Thymus (tissue), 11 donors: ENCODE measurements around the gene SCRN2. TPM values are rescaled to one million over a fixed set of nuclear protein-coding genes. Genes with fewer than 3 reads are reported as not detected.

ENCODE experiments used
- DNase-seq, 9 donors: peaks; one replicate each; pipeline ENCODE4 v3.0.0-alpha.2; 2013; ENCODE audit warnings: low spot score in 9 of 9, low read depth in 6 of 9, missing footprints in 1 of 9
- H3K27ac ChIP-seq, 2 donors: one replicate each; pipeline ENCODE4 v1.5.1; 2013; ENCODE audit warnings: control low read depth in 1 of 2, low read depth in 1 of 2, low read length in 1 of 2, mild to moderate bottlenecking in 1 of 2, moderate library complexity in 1 of 2
- H3K27me3 ChIP-seq, 2 donors: one replicate each; pipeline ENCODE4 v1.5.1; 2013; ENCODE audit warnings: low read length in 1 of 2; ENCODE audit not compliant: control insufficient read depth in 2 of 2, insufficient read depth in 1 of 2
- H3K36me3 ChIP-seq, 2 donors: one replicate each; pipeline ENCODE4 v1.5.1; 2013; ENCODE audit warnings: low read length in 1 of 2, mild to moderate bottlenecking in 1 of 2, moderate library complexity in 1 of 2; ENCODE audit not compliant: control insufficient read depth in 2 of 2, insufficient read depth in 2 of 2
- H3K4me1 ChIP-seq, 2 donors: one replicate each; pipeline ENCODE4 v1.5.1; 2013; ENCODE audit warnings: low read length in 2 of 2; ENCODE audit not compliant: control insufficient read depth in 2 of 2, insufficient read depth in 2 of 2
- H3K4me3 ChIP-seq, 2 donors: one replicate each; pipeline ENCODE4 v1.5.1; 2013; ENCODE audit warnings: low read length in 2 of 2, control low read depth in 1 of 2, mild to moderate bottlenecking in 1 of 2
- H3K9me3 ChIP-seq, 2 donors: one replicate each; pipeline ENCODE4 v1.5.1; 2013; ENCODE audit warnings: low read length in 1 of 2, mild to moderate bottlenecking in 1 of 2; ENCODE audit not compliant: control insufficient read depth in 2 of 2, insufficient read depth in 1 of 2
- WGBS: extraction: QIAGEN DNeasy Blood & Tissue Kit; methylation state at CpG from one replicate; pipeline ENCODE4 v1.1.7; 2013; 5-methylcytosine and 5-hydroxymethylcytosine counted together
- polyA plus RNA-seq: library from polyadenylated mRNA; stranded (reverse); fragments of 200-250 nt; gene quantifications from one replicate; pipeline ENCODE4 v1.2.3, GENCODE V29; 2013
- total RNA-seq: library from RNA; stranded (reverse); fragments of 120-200 nt; gene quantifications from one replicate; pipeline ENCODE4 v1.2.4, GENCODE V29; 2013
- donor health status: healthy.

SCRN2 gene
- total and polyA plus RNA-seq, 2 donors = 25.3 to 39.4 TPM

DNA sequence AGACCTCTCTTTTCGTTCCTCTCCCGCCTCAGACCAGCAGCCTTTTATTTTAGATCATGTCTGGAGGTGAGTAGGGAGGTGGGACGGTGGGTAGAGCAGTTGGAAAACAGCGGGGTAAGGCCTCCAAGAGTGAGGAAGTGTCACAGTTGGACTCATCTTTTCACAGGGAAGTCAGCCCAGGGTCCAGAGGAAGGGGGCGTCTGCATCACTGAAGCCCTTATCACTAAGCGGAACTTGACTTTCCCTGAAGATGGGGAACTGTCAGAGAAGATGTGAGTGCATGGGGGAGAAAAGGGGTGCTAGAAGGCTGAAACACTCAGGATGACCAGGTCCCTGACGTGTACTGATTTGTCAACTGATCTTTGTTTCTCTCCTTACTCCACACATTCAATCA is 9.1 kb downstream of the SCRN2 start:
- 16% methylated on average over 7 of the region's 7 CpGs for WGBS
- Histone ChIP-seq H3K4me3 (peak overlapping the region; percentile 59 to 85), H3K4me1 (peaks cover 11 to 21% of the 10 kb centered on the region in 2 donors), H3K27ac (no peak overlapping the region), H3K27me3 (no peaks in the 10 kb centered on the region), H3K36me3 (peaks cover 18 to 21% of the 10 kb centered on the region in 2 donors), H3K9me3 (peaks cover 0 to 1% of the 10 kb centered on the region in 2 donors)
- no peak for DNase-seq

DNA sequence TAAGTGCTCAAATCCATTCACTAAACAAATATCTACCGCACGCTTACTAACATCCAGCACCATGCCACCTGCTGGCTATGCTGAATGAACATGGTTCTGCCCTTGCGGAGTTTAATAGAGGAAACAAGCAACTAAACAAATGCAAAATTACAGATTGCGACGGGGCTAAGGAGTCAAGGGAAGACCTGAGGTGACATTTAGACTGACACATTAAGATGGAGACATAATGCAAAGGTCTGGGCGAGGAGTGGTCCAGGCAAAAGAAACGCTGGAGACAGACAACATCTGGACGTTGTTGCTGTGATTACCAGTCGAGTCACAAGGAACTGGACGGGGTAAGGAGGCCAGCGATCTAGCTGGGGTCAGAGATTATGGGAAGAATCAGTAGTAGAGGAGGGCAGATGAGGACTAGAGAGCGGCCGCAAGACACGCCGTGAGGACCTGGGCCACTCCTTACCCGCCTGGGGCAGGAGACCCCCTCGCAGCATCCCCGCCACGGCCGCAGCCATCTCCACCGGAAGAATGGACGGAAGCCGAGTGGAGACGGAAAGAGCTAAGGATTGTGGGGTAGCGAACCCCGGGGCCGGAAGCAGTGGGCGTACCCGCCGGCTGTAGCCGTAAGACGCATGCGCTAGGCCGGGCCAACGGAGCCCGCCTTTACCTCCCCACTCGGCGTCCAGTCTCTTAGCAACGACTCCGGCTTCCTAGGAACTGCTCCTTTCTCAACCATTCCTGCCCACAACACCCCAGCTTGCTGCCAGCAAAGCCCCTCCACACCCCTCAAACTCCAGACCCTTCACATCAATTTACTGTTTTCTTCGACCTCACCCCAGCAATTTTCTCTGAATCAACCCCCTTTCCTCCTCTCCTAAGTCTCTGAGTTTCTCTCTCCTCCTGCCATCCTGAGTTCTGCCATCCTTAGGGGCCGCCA is 9.8 kb downstream of the SCRN2 start, which contains the start of the genes LRRC46 and MRPL10:
Gene LRRC46, plus strand, starts transcription at position 668 of the 931 bp plus-strand sequence. CDS start 320 bp downstream, outside the sequence.
Gene MRPL10, minus strand, starts transcription at position 539 of the 931 bp plus-strand sequence. Its CDS starts 30 bp downstream, at position 509.
- under 1% methylated on average over 42 of the region's 42 CpGs for WGBS
- Histone ChIP-seq H3K4me3 (peak within 1 kb of the TSS; percentile 59 to 85), H3K9me3 (peaks cover 0 to 1% of the 10 kb centered on the region in 2 donors), H3K27ac (peak within 1 kb of the TSS; percentile 64 to 77), H3K27me3 (no peaks in the 10 kb centered on the region), H3K4me1 (peaks cover 11 to 21% of the 10 kb centered on the region in 2 donors), H3K36me3 (peaks cover 25 to 26% of the 10 kb centered on the region in 2 donors)
- peak; percentile 76 to 94 (median 88) for DNase-seq

- WGBS = 76% methylated on average over 18 of the region's 18 CpGs
- no peak for DNase-seq
- H3K27me3 ChIP-seq = no peaks in the 10 kb centered on the region
- H3K4me1 ChIP-seq = peaks cover 11 to 21% of the 10 kb centered on the region in 2 donors
- H3K4me3 ChIP-seq = peak overlapping the region; percentile 59 to 85
- peak overlapping the region in 1 of 2 donors; percentile 77 for H3K27ac ChIP-seq
- H3K9me3 ChIP-seq = no peaks in the 10 kb centered on the region
- peaks cover 25 to 29% of the 10 kb centered on the region in 2 donors for H3K36me3 ChIP-seq
Measured at GRCh38 chr17:47830396-47831002, 10.6 kb downstream of the SCRN2 start.

DNA sequence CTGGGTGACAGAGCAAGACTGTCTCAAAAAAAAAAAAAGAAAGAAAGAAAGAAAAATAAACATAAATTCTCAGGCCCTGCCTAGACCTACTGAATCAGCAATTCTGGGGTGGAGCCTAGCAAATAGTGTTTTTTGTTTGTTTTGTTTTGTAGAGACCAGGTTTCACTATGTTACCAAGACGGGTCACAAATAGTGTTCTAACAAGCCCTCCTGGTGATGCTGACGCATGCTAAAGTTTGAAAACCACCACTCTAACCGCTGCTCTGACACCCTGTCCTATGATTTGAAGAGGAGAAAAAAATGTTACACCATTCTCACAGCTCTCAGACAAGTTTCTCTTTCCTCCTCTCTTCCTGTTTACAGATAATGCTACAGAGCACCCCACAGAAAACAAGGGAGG is 11.2 kb downstream of the SCRN2 start:
- 95% methylated on average over 3 of the region's 3 CpGs for WGBS
- DNase-seq = no peak
- Histone ChIP-seq H3K9me3 (no peaks in the 10 kb centered on the region), H3K27ac (peak overlapping the region in 1 of 2 donors; percentile 26), H3K4me3 (no peak overlapping the region), H3K4me1 (peaks cover 11 to 21% of the 10 kb centered on the region in 2 donors), H3K27me3 (no peaks in the 10 kb centered on the region), H3K36me3 (peaks cover 29 to 33% of the 10 kb centered on the region in 2 donors)

GRCh38 chr17:47823519-47823918 is 17.6 kb downstream of the SCRN2 start:
- no peak overlapping the region for H3K4me3 ChIP-seq
- 95% methylated on average over 4 of the region's 4 CpGs for WGBS
- no peak for DNase-seq
- no peak overlapping the region for H3K27ac ChIP-seq
- no peaks in the 10 kb centered on the region for H3K27me3 ChIP-seq
- H3K4me1 ChIP-seq = peaks cover 14 to 15% of the 10 kb centered on the region in 2 donors
- H3K36me3 ChIP-seq = peaks cover 48 to 58% of the 10 kb centered on the region in 2 donors
- H3K9me3 ChIP-seq = no peaks in the 10 kb centered on the region

DNA sequence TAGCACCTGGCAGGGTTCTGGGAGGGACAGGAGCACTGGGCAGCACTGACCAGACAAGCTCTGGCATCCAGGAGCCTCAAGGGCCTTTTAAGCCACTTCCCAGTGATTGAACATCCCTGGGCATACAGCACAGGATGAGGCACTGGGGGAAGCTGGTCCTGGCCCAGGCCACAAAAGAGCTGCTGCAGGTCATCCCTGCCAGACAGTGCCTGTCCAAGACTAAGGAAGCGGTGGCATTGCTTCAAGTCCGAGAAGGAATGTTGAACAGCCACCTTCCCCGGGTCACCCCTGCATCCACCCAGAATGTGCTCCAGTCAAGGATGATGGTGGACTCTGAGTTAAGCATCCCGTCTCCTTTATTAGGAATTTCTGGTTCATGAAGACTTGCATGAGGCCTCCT is 18.3 kb downstream of the SCRN2 start:
- 99% methylated on average over 4 of the region's 4 CpGs for WGBS
- Histone ChIP-seq H3K27me3 (no peaks in the 10 kb centered on the region), H3K27ac (no peak overlapping the region)

DNA sequence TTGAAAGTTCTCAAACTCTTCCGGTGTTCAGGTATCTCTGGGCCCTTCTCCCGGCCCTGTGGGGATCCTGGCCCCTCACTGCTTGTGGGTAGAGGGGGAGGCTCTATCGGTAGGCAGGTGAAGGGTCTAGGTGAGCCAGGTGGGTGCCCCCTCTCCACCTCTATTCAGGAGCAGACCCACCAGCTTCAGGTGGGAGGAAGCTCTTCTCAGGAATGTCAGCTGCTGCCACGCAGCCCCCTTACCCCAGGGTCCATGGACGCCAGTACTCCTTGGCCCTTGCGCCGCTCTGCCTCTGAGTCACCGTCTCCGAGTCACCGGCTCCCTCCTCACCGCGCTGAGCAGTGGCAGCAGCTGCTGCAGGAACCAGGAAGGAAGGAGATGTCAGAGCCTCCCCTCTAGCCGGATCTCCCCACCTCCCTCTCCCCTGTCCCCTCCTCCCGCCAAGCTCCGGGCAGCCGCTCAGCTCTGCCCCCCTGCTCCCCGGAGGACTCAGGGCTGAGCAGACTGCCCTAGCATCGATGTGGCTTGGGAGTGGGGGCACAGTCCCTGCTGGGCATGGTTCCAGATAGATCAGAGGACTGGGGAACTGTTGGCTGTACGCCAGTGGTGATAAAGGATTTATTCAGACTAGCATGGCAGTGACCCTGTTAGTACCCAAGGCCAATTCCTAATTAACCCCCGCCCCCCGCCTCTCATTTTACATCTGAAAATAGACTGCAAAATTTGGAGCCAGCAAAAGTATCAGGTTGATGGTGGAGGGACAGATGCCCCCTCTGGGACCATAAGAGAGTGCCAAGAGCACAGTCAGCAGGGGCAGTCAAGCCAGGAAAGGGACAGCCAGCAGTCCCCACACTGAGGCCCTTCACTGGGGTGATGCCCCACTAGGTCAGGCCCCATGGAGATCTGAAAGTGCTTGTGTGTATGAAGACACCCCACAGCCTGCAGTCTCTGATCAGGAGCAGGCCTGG is 19.4 kb downstream of the SCRN2 start, which contains the start of gene OSBPL7:
Gene OSBPL7, minus strand, starts transcription at position 371 of the 968 bp plus-strand sequence. CDS start 1,516 bp downstream, outside the sequence.
- Histone ChIP-seq H3K4me1 (peaks cover 14 to 15% of the 10 kb centered on the region in 2 donors), H3K27ac (peak within 1 kb of the TSS in 1 of 2 donors; percentile 60), H3K36me3 (peaks cover 50 to 58% of the 10 kb centered on the region in 2 donors), H3K9me3 (no peaks in the 10 kb centered on the region), H3K4me3 (peak within 1 kb of the TSS; percentile 67 to 70), H3K27me3 (no peaks in the 10 kb centered on the region)
- peak in 7 of 9 donors; percentile 52 to 85 (median 70) for DNase-seq
- 9% methylated on average over 21 of the region's 21 CpGs for WGBS

More for the DNA sequence above, 18.3 kb downstream of the SCRN2 start:
- Histone ChIP-seq H3K4me3 (no peak overlapping the region), H3K9me3 (no peaks in the 10 kb centered on the region), H3K36me3 (peaks cover 49 to 60% of the 10 kb centered on the region in 2 donors), H3K4me1 (peaks cover 14 to 15% of the 10 kb centered on the region in 2 donors)
- DNase-seq = no peak

DNA sequence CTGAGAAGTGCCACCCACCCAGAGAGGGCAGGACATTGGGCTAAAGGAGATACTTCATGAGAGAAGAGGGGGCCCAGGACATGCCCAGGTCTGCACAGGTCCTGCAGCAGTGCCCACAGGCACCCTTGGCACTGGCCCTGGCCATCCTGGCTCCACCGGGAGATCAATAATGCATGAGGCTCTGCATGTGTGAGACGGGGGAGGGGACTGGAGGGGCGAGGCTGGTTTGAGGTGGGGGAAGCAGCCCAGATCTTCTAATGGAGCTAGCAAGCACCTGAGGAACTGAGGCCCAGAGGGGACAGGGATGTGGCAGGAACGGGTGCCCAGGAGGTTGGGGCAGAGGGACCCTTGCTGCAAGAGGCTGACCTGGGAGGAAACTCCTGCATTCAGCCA is 20.0 kb downstream of the SCRN2 start:
- H3K4me1 ChIP-seq = peaks cover 14 to 15% of the 10 kb centered on the region in 2 donors
- peak overlapping the region; percentile 67 to 70 for H3K4me3 ChIP-seq
- no peaks in the 10 kb centered on the region for H3K27me3 ChIP-seq
- H3K27ac ChIP-seq = no peak overlapping the region
- no peaks in the 10 kb centered on the region for H3K9me3 ChIP-seq
- WGBS = 12% methylated on average over 4 of the region's 4 CpGs
- DNase-seq = no peak
- H3K36me3 ChIP-seq = peaks cover 50 to 58% of the 10 kb centered on the region in 2 donors
